Small intestine (tissue), 7 donors: Measurements from ENCODE around the gene DNAH12. TPM values are rescaled to one million over a fixed set of nuclear protein-coding genes. Genes with fewer than 3 reads are reported as not detected.

Source experiments
- DNase-seq, 2 donors: peaks; one replicate each; pipeline versions ENCODE4 v3.0.0 to v3.0.0-alpha.2; 2013
- FAIRE-seq: peaks from 2 replicates; lab custom pipeline; 2012; peaks lifted over from hg19 to GRCh38; lab: Jason Lieb, UNC
- H3K27ac ChIP-seq, 3 donors: one replicate each; pipeline ENCODE4 v1.5.1; 2013; ENCODE audit warnings: low read length in 2 of 3, mild to moderate bottlenecking in 2 of 3, control low read depth in 1 of 3, inconsistent platforms in 1 of 3, low read depth in 1 of 3, moderate library complexity in 1 of 3
- H3K27me3 ChIP-seq, 3 donors: one replicate each; pipeline ENCODE4 v1.6.1; 2013; ENCODE audit warnings: low read length in 3 of 3, inconsistent platforms in 1 of 3; ENCODE audit not compliant: control insufficient read depth in 3 of 3, insufficient read depth in 3 of 3
- H3K36me3 ChIP-seq, 3 donors: one replicate each; pipeline ENCODE4 v1.6.1; 2013; ENCODE audit warnings: low read length in 3 of 3, inconsistent platforms in 1 of 3, low read depth in 1 of 3, mild to moderate bottlenecking in 1 of 3, moderate library complexity in 1 of 3; ENCODE audit not compliant: control insufficient read depth in 3 of 3, insufficient read depth in 2 of 3
- H3K4me1 ChIP-seq, 3 donors: one replicate each; pipeline ENCODE4 v1.6.1; 2013; ENCODE audit warnings: low read length in 2 of 3, inconsistent platforms in 1 of 3, low read depth in 1 of 3, mild to moderate bottlenecking in 1 of 3, moderate library complexity in 1 of 3; ENCODE audit not compliant: control insufficient read depth in 3 of 3, insufficient read depth in 2 of 3
- H3K4me3 ChIP-seq, 3 donors: one replicate each; pipeline ENCODE4 v1.5.1; 2013; ENCODE audit warnings: low read length in 3 of 3, control low read depth in 1 of 3, inconsistent platforms in 1 of 3, low read depth in 1 of 3, mild to moderate bottlenecking in 1 of 3, moderate library complexity in 1 of 3
- H3K9me3 ChIP-seq, 2 donors: one replicate each; pipeline ENCODE4 v1.6.1; 2013; ENCODE audit warnings: low read depth in 1 of 2, low read length in 1 of 2; ENCODE audit not compliant: control insufficient read depth in 2 of 2, insufficient read depth in 1 of 2
- WGBS, 3 donors: extraction: QIAGEN DNeasy Blood & Tissue Kit; methylation state at CpG; one replicate each; pipeline ENCODE4 v1.1.7; 2013; 5-methylcytosine and 5-hydroxymethylcytosine counted together
- polyA plus RNA-seq, 4 donors: library from polyadenylated mRNA; stranded (reverse) in 3 of 4; unstranded in 1 of 4; fragments of 200-250 nt in 3 of 4; fragments of 120-200 nt in 1 of 4; gene quantifications; one replicate each; pipeline versions ENCODE4 v1.2.1 to v1.2.3, GENCODE V29; 2013
- donor health status: healthy with polysubstance abuse.
- donor health status: control.
- donor health status: control.
- donor health status: Bipolar disorder and iron deficiency.
- donor health status: healthy.

The DNAH12 gene
- polyA plus RNA-seq, 4 donors, result 0.10 to 2.1 TPM; not detected in 2

- H3K4me3 ChIP-seq, result peak overlapping the region; percentile 84 to 96 (median 87)
- H3K9me3 ChIP-seq, result no peaks in the 10 kb centered on the region
- H3K36me3 ChIP-seq, result peaks cover 0 to 6% (median 0%) of the 10 kb centered on the region in 3 donors
- DNase-seq, result peak in 1 of 2 donors; percentile 31
- H3K27ac ChIP-seq, result peak overlapping the region; percentile 92 to 97 (median 94)
- peaks cover 2 to 13% (median 5%) of the 10 kb centered on the region in 3 donors for H3K4me1 ChIP-seq
- 10 to 26% (median 19%) methylated on average over 8 of the region's 8 CpGs for WGBS, 3 donors
- no peak for FAIRE-seq
- H3K27me3 ChIP-seq, result no peaks in the 10 kb centered on the region
Observed at GRCh38 chr3:57555306-57555705, 11.2 kb upstream of the DNAH12 start.

GRCh38 chr3:57546616-57547015, 2.5 kb upstream of the DNAH12 start:
- Histone ChIP-seq H3K27me3 (no peaks in the 10 kb centered on the region), H3K4me3 (no peak overlapping the region), H3K4me1 (peaks cover 0 to 6% (median 0%) of the 10 kb centered on the region in 3 donors), H3K9me3 (no peaks in the 10 kb centered on the region), H3K27ac (no peak overlapping the region), H3K36me3 (no peaks in the 10 kb centered on the region)
- DNase-seq (no peak), FAIRE-seq (no peak)
- 95 to 96% (median 95%) methylated on average over 1 of the region's 1 CpG for WGBS, 3 donors

GRCh38 chr3:57545636-57546268, 1.6 kb upstream of the DNAH12 start:
- no peaks in the 10 kb centered on the region for H3K36me3 ChIP-seq
- H3K27me3 ChIP-seq, result no peaks in the 10 kb centered on the region
- DNase-seq, result peak; percentile 20 to 50
- WGBS, 3 donors, result 41 to 69% (median 43%) methylated on average over 7 of the region's 7 CpGs
- H3K9me3 ChIP-seq, result no peaks in the 10 kb centered on the region
- FAIRE-seq, result no peak
- peaks cover 0 to 6% (median 0%) of the 10 kb centered on the region in 3 donors for H3K4me1 ChIP-seq
- no peak overlapping the region for H3K4me3 ChIP-seq
- no peak overlapping the region for H3K27ac ChIP-seq

- H3K27me3 ChIP-seq, result no peaks in the 10 kb centered on the region
- no peaks in the 10 kb centered on the region for H3K4me1 ChIP-seq
- FAIRE-seq, result no peak
- H3K4me3 ChIP-seq, result no peak overlapping the region
- H3K9me3 ChIP-seq, result peaks cover 0 to 3% of the 10 kb centered on the region in 2 donors
- H3K36me3 ChIP-seq, result no peaks in the 10 kb centered on the region
- no peak overlapping the region for H3K27ac ChIP-seq
- DNase-seq, result no peak
- 96 to 97% (median 96%) methylated on average over 3 of the region's 3 CpGs for WGBS, 3 donors
Observed at GRCh38 chr3:57538465-57538864, 5.7 kb downstream of the DNAH12 start.

GRCh38 chr3:57530071-57530608, 14.0 kb downstream of the DNAH12 start:
- DNase-seq, result no peak
- Histone ChIP-seq H3K36me3 (no peaks in the 10 kb centered on the region), H3K4me3 (no peak overlapping the region), H3K9me3 (peaks cover 0 to under 1% of the 10 kb centered on the region in 2 donors), H3K27me3 (no peaks in the 10 kb centered on the region), H3K27ac (no peak overlapping the region), H3K4me1 (no peaks in the 10 kb centered on the region)
- FAIRE-seq, result no peak

- Histone ChIP-seq H3K4me1 (no peaks in the 10 kb centered on the region), H3K27ac (no peak overlapping the region), H3K9me3 (no peaks in the 10 kb centered on the region), H3K27me3 (no peaks in the 10 kb centered on the region), H3K4me3 (no peak overlapping the region), H3K36me3 (no peaks in the 10 kb centered on the region)
- DNase-seq, result no peak
- WGBS, 3 donors, result 61 to 69% (median 64%) methylated on average over 3 of the region's 3 CpGs
- no peak for FAIRE-seq
Observed at GRCh38 chr3:57518276-57518915, 25.7 kb downstream of the DNAH12 start.

GRCh38 chr3:57512166-57512565, 32.0 kb downstream of the DNAH12 start:
- Histone ChIP-seq H3K4me1 (no peaks in the 10 kb centered on the region), H3K27me3 (no peaks in the 10 kb centered on the region), H3K4me3 (no peak overlapping the region), H3K36me3 (no peaks in the 10 kb centered on the region), H3K9me3 (no peaks in the 10 kb centered on the region), H3K27ac (no peak overlapping the region)
- WGBS, 3 donors, result 53 to 76% (median 70%) methylated on average over 2 of the region's 2 CpGs
- FAIRE-seq (no peak), DNase-seq (no peak)

GRCh38 chr3:57505901-57506300, 38.2 kb downstream of the DNAH12 start:
- no peaks in the 10 kb centered on the region for H3K9me3 ChIP-seq
- no peak overlapping the region for H3K27ac ChIP-seq
- DNase-seq (no peak), FAIRE-seq (no peak)
- H3K4me3 ChIP-seq, result no peak overlapping the region
- H3K4me1 ChIP-seq, result no peaks in the 10 kb centered on the region
- 70 to 86% (median 82%) methylated on average over 1 of the region's 1 CpG for WGBS, 3 donors
- H3K27me3 ChIP-seq, result no peaks in the 10 kb centered on the region
- H3K36me3 ChIP-seq, result no peaks in the 10 kb centered on the region
